Colonic mucosa (tissue), 4 donors: Measurements from ENCODE around the gene LYPD6B. TPM values are rescaled to one million over a fixed set of nuclear protein-coding genes. Genes with fewer than 3 reads are reported as not detected.

Experiments
- DNase-seq: peaks from one replicate; pipeline ENCODE4 v3.0.0-alpha.2; 2020
- H3K27ac ChIP-seq: fragments of 200-600 bp; one replicate; pipeline ENCODE4 v1.8.0; 2021
- H3K27me3 ChIP-seq: fragments of 200-600 bp; one replicate; pipeline ENCODE4 v1.8.0; 2021
- H3K36me3 ChIP-seq: fragments of 200-600 bp; one replicate; pipeline ENCODE4 v1.8.0; 2021
- H3K4me1 ChIP-seq: fragments of 200-600 bp; one replicate; pipeline ENCODE4 v1.8.0; 2021; ENCODE audit warnings: mild to moderate bottlenecking
- H3K4me3 ChIP-seq: fragments of 200-600 bp; one replicate; pipeline ENCODE4 v1.8.0; 2021
- H3K9ac ChIP-seq, 2 donors: one replicate each; pipeline ENCODE4 v1.7.0; 2013; ENCODE audit warnings: control low read depth in 2 of 2, low read depth in 2 of 2, low read length in 2 of 2
- H3K9me3 ChIP-seq: fragments of 200-600 bp; one replicate; pipeline ENCODE4 v1.8.0; 2021
- intact Hi-C: fragments of 100-400 bp; cut with DNase I; formaldehyde crosslinking; loops from one replicate; pipeline ENCODE4 v1.14.1; 2022
- total RNA-seq, 2 donors: library from RNA; stranded (reverse); fragmentation: NEBNext Ultra II Directional in 1 of 2; extraction: Animal tissue kit (Norgen Biotek cat#: 25700) in 1 of 2; gene quantifications; one replicate each; pipeline ENCODE4 v1.2.1, GENCODE V29; 2021
- TF ChIP-seq, protein P1 (sequence below): fragments of 200-600 bp; IDR thresholded peaks from one replicate; pipeline ENCODE4 v1.8.0; 2022; ENCODE audit warnings: antibody characterized with exemption, mild to moderate bottlenecking
- donor health status: healthy.
- donor health status: DM: no; HTN: no; CAD: no.
- donor health status: DM: no; HTN: no; CAD: no.

LYPD6B gene
- total RNA-seq, 2 donors from 2014 or later = 2.6 to 3.4 TPM

DNA sequence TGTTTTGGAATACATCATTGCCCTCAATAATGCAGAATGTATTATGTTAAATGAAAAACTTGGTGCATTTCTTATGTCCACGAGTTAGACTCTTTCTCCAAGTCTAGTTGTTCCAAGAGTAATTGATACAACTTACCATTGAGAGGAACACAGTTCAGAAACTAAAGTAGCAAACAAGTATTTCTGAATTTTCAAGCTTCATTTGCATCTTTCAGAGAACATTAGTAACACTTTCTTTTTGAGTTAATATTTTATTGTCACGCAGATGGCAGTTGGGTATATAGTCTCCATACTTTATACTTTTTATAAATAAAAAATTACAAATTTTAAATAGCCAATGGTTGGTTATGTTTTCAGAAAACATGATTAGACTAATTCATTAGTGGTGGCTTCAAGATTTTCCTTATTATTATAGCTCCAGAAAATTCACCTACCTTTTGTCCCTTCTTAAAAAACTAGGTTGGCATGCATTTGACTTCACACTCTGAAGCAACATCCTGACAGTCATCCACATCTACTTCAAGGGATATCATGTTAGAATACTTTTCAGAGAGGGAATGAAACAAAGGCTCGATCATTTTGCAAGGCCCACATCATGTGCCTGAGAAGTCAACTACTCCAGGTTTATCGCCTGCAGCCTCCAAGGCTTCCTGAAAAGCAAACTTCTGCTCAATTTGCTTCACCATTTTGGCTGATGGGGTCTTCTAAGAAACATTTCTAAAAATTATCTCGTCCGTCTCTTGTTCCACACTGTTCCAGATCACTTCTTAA is 29.9 kb downstream of the LYPD6B start:
- Histone ChIP-seq H3K27me3 (no peaks in the 10 kb centered on the region), H3K9me3 (no peaks in the 10 kb centered on the region), H3K9ac (no peak overlapping the region), H3K36me3 (no peaks in the 10 kb centered on the region), H3K27ac (no peak overlapping the region), H3K4me1 (peaks cover 12% of the 10 kb centered on the region), H3K4me3 (no peak overlapping the region)
- no peak for DNase-seq
- TF ChIP-seq, protein P1, sequence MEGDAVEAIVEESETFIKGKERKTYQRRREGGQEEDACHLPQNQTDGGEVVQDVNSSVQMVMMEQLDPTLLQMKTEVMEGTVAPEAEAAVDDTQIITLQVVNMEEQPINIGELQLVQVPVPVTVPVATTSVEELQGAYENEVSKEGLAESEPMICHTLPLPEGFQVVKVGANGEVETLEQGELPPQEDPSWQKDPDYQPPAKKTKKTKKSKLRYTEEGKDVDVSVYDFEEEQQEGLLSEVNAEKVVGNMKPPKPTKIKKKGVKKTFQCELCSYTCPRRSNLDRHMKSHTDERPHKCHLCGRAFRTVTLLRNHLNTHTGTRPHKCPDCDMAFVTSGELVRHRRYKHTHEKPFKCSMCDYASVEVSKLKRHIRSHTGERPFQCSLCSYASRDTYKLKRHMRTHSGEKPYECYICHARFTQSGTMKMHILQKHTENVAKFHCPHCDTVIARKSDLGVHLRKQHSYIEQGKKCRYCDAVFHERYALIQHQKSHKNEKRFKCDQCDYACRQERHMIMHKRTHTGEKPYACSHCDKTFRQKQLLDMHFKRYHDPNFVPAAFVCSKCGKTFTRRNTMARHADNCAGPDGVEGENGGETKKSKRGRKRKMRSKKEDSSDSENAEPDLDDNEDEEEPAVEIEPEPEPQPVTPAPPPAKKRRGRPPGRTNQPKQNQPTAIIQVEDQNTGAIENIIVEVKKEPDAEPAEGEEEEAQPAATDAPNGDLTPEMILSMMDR = no peak
- intact Hi-C loops = no loop called here

DNA sequence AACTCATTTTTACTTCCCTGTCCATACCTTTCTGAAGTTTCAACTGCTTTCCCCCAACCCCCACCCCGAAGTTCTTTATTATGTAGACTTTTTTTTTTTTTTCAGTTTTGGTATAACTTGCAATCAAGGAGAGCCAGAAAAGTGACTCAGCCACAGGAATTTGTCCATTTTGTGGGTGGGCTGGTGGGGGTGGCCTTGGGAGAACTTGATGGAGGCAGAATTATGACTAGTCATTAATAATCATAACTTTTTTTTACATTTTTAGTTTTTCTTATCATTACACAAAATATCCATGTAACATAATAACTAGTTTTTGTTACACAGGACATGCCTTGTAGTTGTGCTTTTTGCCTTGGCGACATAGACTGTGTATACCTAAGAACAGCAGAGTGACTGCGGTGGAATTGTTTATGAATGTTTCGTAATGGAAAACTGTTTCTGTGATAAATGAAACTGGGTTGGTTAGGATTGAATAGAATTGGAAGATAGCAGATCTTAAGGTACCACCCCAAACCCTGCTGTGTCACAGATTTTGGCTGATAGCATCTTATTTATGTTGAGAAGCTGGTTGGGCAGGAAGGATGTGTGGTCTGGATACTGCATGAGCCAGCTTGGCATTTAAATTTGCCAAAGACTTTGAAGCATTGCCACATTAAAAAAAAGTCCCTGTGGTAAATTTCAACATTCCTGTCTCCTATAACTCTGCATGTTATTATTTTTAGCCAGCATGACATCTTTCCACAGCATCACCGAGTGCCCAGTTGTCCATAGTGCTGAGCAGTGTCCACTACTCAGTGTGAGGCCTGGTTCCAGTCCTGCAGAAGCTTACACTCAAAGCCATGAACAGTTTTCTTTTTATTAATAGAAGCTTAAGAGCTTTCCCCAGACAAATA is 30.7 kb downstream of the LYPD6B start:
- no peaks in the 10 kb centered on the region for H3K36me3 ChIP-seq
- H3K27me3 ChIP-seq = no peaks in the 10 kb centered on the region
- H3K9me3 ChIP-seq = no peaks in the 10 kb centered on the region
- TF ChIP-seq, protein P1 = no peak
- no peak for DNase-seq
- H3K27ac ChIP-seq = no peak overlapping the region
- peaks cover 5% of the 10 kb centered on the region for H3K4me1 ChIP-seq
- no peak overlapping the region for H3K4me3 ChIP-seq
- no peak overlapping the region for H3K9ac ChIP-seq
- intact Hi-C loops = no loop called here

DNA sequence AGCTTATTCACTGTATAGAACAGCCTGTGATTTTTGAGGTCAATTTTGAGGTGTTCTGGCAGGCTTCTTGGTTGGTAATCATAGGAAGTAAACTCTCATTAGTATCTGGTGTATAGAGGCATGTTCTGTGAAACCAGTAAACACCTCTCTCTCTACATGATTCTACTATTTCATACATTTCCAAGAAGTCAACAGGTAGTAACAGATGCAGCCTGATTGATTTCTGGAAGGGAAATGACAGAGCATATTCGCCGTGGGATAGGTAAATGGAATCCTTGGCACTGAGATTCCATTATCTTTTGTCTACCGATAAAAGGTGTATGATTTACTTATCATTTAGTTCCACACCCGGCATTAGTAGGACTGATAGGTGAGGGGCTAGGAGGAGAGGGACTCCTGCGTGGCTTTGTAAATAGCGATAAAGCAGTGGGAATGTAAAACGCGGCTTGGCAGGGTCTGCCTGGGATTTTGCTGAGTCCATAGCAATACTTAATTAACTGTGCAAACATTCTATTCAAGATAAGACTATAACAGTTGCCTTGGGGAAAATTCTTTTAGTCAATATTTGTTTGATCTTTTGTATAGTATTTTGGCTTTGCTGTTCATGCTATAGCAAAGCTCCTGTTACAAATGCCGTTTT is 32.3 kb downstream of the LYPD6B start:
- no peak overlapping the region for H3K27ac ChIP-seq
- DNase-seq = no peak
- intact Hi-C loops = no loop called here
- H3K36me3 ChIP-seq = no peaks in the 10 kb centered on the region
- no peaks in the 10 kb centered on the region for H3K9me3 ChIP-seq
- H3K9ac ChIP-seq = no peak overlapping the region
- no peak overlapping the region for H3K4me3 ChIP-seq
- no peaks in the 10 kb centered on the region for H3K4me1 ChIP-seq
- TF ChIP-seq, protein P1 = no peak
- no peaks in the 10 kb centered on the region for H3K27me3 ChIP-seq

DNA sequence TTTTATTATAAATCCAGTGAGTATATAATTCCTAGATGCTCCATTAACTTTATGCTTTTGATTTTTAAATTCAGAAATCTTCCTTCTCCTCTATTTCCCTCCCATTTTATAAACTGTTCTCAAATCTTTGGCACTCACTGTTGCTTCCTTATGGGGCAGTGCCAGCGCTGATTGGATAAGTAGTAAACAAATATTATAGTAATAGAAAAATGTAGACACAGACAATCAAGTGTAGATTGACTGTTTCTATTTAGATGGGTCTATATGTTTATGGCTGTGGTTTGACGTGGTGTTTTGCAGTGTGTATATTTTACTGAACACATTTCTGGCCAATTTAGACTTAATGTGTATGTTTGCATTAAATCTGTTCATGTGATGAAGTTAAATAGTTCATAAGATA is 36.6 kb downstream of the LYPD6B start:
- no peak overlapping the region for H3K27ac ChIP-seq
- DNase-seq = no peak
- no peaks in the 10 kb centered on the region for H3K4me1 ChIP-seq
- TF ChIP-seq, protein P1 = no peak
- no peaks in the 10 kb centered on the region for H3K27me3 ChIP-seq
- no peaks in the 10 kb centered on the region for H3K36me3 ChIP-seq
- intact Hi-C loops = no loop called here
- no peak overlapping the region for H3K9ac ChIP-seq
- H3K4me3 ChIP-seq = no peak overlapping the region
- H3K9me3 ChIP-seq = no peaks in the 10 kb centered on the region

DNA sequence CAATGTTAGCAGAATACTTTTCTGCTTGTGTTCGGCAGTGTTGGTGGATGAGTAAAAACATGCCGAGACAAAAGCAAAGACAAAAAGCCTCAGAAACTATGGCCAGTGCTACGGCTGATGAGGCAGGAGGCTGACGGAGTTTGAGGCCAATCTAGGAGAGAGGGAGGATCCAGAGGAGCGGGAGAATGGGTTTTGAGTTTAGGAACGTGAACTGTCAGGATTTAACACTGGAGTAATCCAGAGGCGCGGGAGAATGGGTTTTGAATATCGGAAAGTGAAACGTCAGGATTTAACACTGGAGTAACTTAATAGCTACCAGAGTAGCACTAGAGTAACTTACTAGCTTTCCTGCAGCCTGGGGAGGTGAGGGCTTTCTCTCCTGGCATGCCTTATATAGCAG is 37.4 kb downstream of the LYPD6B start:
- Histone ChIP-seq H3K4me3 (no peak overlapping the region), H3K9me3 (no peaks in the 10 kb centered on the region), H3K36me3 (no peaks in the 10 kb centered on the region), H3K4me1 (no peaks in the 10 kb centered on the region), H3K9ac (no peak overlapping the region), H3K27ac (no peak overlapping the region), H3K27me3 (no peaks in the 10 kb centered on the region)
- TF ChIP-seq, protein P1 = no peak
- intact Hi-C loops = no loop called here
- DNase-seq = no peak
